ENCODE measurements around the gene TYW5. TPM values are rescaled to one million over a fixed set of nuclear protein-coding genes. Genes with fewer than 3 reads are reported as not detected.

TYW5 gene
- total RNA-seq, 1 experiment from 2014 or later = 13.5 TPM

DNA sequence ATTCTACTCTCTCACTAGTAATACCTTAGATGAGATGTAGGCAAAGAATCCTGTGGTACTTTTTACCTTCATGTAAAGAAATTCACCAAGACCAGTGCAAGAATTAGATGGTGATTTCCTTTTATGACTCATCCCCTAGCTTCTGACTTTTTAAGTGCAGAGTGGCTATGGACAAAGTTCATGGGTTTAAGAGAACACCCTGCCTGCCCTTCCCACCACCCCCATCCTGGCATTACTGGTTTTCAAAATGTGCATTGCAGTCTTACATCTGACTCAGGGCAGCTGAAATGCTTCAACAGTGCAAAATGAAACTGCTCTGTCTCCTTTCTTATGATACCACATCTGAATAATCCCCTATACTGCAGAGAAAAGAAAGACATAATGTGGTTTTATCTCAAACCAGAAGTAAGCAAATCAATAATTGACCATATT lies 22.7 kb upstream of the TYW5 start:
- no peak for DNase-seq (ENCODE audit: low spot score)
- H3K4me3 Mint-ChIP-seq = no peak overlapping the region
- peaks cover 33% of the 10 kb centered on the region for H3K4me1 Mint-ChIP-seq
- ChIA-PET CTCF (no interaction called here), POLR2A (no interaction called here)
- no peak overlapping the region for H3K27ac Mint-ChIP-seq
- TF ChIP-seq ZNF671 (CRISPR knock-in tag; IDR thresholded peaks at IDR 0.05) (no peak), JAZF1 (CRISPR knock-in tag; IDR thresholded peaks at IDR 0.05) (no peak), JUN (CRISPR knock-in tag; IDR thresholded peaks at IDR 0.05) (no peak), NFE2L1 (CRISPR knock-in tag; IDR thresholded peaks at IDR 0.05) (no peak), RELA (CRISPR knock-in tag; IDR thresholded peaks at IDR 0.05; ENCODE audit: borderline replicate concordance) (no peak), GABPB1 (CRISPR knock-in tag; IDR thresholded peaks at IDR 0.05) (no peak), NR1H2 (CRISPR knock-in tag; IDR thresholded peaks at IDR 0.05) (no peak), RORB (CRISPR knock-in tag; IDR thresholded peaks at IDR 0.05) (no peak), ZNF423 (CRISPR knock-in tag; IDR thresholded peaks at IDR 0.05) (no peak)
- TF ChIP-seq, protein P1, sequence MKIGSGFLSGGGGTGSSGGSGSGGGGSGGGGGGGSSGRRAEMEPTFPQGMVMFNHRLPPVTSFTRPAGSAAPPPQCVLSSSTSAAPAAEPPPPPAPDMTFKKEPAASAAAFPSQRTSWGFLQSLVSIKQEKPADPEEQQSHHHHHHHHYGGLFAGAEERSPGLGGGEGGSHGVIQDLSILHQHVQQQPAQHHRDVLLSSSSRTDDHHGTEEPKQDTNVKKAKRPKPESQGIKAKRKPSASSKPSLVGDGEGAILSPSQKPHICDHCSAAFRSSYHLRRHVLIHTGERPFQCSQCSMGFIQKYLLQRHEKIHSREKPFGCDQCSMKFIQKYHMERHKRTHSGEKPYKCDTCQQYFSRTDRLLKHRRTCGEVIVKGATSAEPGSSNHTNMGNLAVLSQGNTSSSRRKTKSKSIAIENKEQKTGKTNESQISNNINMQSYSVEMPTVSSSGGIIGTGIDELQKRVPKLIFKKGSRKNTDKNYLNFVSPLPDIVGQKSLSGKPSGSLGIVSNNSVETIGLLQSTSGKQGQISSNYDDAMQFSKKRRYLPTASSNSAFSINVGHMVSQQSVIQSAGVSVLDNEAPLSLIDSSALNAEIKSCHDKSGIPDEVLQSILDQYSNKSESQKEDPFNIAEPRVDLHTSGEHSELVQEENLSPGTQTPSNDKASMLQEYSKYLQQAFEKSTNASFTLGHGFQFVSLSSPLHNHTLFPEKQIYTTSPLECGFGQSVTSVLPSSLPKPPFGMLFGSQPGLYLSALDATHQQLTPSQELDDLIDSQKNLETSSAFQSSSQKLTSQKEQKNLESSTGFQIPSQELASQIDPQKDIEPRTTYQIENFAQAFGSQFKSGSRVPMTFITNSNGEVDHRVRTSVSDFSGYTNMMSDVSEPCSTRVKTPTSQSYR (CRISPR knock-in tag; IDR thresholded peaks at IDR 0.05) = no peak
- TF ChIP-seq, protein P2, sequence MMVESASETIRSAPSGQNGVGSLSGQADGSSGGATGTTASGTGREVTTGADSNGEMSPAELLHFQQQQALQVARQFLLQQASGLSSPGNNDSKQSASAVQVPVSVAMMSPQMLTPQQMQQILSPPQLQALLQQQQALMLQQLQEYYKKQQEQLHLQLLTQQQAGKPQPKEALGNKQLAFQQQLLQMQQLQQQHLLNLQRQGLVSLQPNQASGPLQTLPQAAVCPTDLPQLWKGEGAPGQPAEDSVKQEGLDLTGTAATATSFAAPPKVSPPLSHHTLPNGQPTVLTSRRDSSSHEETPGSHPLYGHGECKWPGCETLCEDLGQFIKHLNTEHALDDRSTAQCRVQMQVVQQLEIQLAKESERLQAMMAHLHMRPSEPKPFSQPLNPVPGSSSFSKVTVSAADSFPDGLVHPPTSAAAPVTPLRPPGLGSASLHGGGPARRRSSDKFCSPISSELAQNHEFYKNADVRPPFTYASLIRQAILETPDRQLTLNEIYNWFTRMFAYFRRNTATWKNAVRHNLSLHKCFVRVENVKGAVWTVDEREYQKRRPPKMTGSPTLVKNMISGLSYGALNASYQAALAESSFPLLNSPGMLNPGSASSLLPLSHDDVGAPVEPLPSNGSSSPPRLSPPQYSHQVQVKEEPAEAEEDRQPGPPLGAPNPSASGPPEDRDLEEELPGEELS (CRISPR knock-in tag; IDR thresholded peaks at IDR 0.05) = no peak
- TF ChIP-seq, protein P3, sequence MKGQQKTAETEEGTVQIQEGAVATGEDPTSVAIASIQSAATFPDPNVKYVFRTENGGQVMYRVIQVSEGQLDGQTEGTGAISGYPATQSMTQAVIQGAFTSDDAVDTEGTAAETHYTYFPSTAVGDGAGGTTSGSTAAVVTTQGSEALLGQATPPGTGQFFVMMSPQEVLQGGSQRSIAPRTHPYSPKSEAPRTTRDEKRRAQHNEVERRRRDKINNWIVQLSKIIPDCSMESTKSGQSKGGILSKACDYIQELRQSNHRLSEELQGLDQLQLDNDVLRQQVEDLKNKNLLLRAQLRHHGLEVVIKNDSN (CRISPR knock-in tag; IDR thresholded peaks at IDR 0.05) = no peak
- TF ChIP-seq, protein P4, sequence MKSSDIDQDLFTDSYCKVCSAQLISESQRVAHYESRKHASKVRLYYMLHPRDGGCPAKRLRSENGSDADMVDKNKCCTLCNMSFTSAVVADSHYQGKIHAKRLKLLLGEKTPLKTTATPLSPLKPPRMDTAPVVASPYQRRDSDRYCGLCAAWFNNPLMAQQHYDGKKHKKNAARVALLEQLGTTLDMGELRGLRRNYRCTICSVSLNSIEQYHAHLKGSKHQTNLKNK (CRISPR knock-in tag; IDR thresholded peaks at IDR 0.05) = no peak
- TF ChIP-seq, protein P5, sequence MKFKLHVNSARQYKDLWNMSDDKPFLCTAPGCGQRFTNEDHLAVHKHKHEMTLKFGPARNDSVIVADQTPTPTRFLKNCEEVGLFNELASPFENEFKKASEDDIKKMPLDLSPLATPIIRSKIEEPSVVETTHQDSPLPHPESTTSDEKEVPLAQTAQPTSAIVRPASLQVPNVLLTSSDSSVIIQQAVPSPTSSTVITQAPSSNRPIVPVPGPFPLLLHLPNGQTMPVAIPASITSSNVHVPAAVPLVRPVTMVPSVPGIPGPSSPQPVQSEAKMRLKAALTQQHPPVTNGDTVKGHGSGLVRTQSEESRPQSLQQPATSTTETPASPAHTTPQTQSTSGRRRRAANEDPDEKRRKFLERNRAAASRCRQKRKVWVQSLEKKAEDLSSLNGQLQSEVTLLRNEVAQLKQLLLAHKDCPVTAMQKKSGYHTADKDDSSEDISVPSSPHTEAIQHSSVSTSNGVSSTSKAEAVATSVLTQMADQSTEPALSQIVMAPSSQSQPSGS (CRISPR knock-in tag; IDR thresholded peaks at IDR 0.05; ENCODE audit: borderline replicate concordance, low read depth) = no peak
- TF ChIP-seq, protein P6, sequence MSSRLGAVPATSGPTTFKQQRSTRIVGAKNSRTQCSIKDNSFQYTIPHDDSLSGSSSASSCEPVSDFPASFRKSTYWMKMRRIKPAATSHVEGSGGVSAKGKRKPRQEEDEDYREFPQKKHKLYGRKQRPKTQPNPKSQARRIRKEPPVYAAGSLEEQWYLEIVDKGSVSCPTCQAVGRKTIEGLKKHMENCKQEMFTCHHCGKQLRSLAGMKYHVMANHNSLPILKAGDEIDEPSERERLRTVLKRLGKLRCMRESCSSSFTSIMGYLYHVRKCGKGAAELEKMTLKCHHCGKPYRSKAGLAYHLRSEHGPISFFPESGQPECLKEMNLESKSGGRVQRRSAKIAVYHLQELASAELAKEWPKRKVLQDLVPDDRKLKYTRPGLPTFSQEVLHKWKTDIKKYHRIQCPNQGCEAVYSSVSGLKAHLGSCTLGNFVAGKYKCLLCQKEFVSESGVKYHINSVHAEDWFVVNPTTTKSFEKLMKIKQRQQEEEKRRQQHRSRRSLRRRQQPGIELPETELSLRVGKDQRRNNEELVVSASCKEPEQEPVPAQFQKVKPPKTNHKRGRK (CRISPR knock-in tag; IDR thresholded peaks at IDR 0.05; ENCODE audit: borderline replicate concordance) = no peak
- TF ChIP-seq, protein P7, sequence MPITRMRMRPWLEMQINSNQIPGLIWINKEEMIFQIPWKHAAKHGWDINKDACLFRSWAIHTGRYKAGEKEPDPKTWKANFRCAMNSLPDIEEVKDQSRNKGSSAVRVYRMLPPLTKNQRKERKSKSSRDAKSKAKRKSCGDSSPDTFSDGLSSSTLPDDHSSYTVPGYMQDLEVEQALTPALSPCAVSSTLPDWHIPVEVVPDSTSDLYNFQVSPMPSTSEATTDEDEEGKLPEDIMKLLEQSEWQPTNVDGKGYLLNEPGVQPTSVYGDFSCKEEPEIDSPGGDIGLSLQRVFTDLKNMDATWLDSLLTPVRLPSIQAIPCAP (CRISPR knock-in tag; IDR thresholded peaks at IDR 0.05) = no peak
- ATAC-seq = no peak
- H3K9me3 Mint-ChIP-seq = peaks cover 6% of the 10 kb centered on the region
- no peaks in the 10 kb centered on the region for H3K27me3 Mint-ChIP-seq (ENCODE audit: low read depth)
- H3K36me3 Mint-ChIP-seq = 0 out of 2 replicates have a peak, but pooled peaks cover 4% of the 10 kb centered on the region

All from WTC11 (cell line).